CD4-positive, alpha-beta T cell treated with Interferon alpha-2 for 1 hour (primary cell): Measurements from ENCODE around the gene NLRC5.

Source experiments
- DNase-seq, 2 donors: peaks; one replicate each; pipeline ENCODE4 v3.0.0-alpha.2; 2020 to 2022

The NLRC5 gene

GRCh38 chr16:56988948-56989945 is at the start of gene NLRC5:
Gene NLRC5 (plus strand): TSS chr16:56989557. CDS start chr16:57020713, 31,156 bp downstream.
- peak; percentile 97 to 98 for DNase-seq

- no peak for DNase-seq
Observed at GRCh38 chr16:56939801-56940200, 49.6 kb upstream of the NLRC5 start.

GRCh38 chr16:56941092-56941491 is 48.3 kb upstream of the NLRC5 start:
- no peak for DNase-seq

- no peak for DNase-seq
Observed at GRCh38 chr16:56941856-56942331, 47.5 kb upstream of the NLRC5 start.

GRCh38 chr16:56943761-56944375 is 45.5 kb upstream of the NLRC5 start:
- DNase-seq, result no peak

- no peak for DNase-seq
Observed at GRCh38 chr16:56944954-56945839, 44.2 kb upstream of the NLRC5 start.

- no peak for DNase-seq
Observed at GRCh38 chr16:56945847-56946527, 43.4 kb upstream of the NLRC5 start.

GRCh38 chr16:56946767-56947603 is 42.4 kb upstream of the NLRC5 start:
- no peak for DNase-seq

- no peak for DNase-seq
Observed at GRCh38 chr16:56947604-56947995, 41.8 kb upstream of the NLRC5 start.

GRCh38 chr16:56948234-56948633 is 41.1 kb upstream of the NLRC5 start:
- no peak for DNase-seq

GRCh38 chr16:56950051-56950450 is 39.3 kb upstream of the NLRC5 start:
- no peak for DNase-seq

GRCh38 chr16:56950455-56950854 is 38.9 kb upstream of the NLRC5 start:
- DNase-seq, result no peak

GRCh38 chr16:56950881-56951771 is 38.2 kb upstream of the NLRC5 start:
- peak; percentile 57 to 60 for DNase-seq

- DNase-seq, result no peak
Observed at GRCh38 chr16:56953006-56953405, 36.4 kb upstream of the NLRC5 start.

GRCh38 chr16:56956076-56956475 is 33.3 kb upstream of the NLRC5 start:
- no peak for DNase-seq

GRCh38 chr16:56956756-56957155 is 32.6 kb upstream of the NLRC5 start:
- DNase-seq, result no peak

GRCh38 chr16:56960681-56961281 is 28.6 kb upstream of the NLRC5 start:
- DNase-seq, result no peak

GRCh38 chr16:56961386-56961785 is 28.0 kb upstream of the NLRC5 start:
- no peak for DNase-seq

GRCh38 chr16:56961851-56962281 is 27.5 kb upstream of the NLRC5 start, which contains the start of gene CETP:
Gene CETP (plus strand): TSS chr16:56961950. CDS start chr16:56961980, 30 bp downstream.
- no peak for DNase-seq
